Vagina (tissue), 2 donors: Measurements from ENCODE around the gene DCC. TPM values are rescaled to one million over a fixed set of nuclear protein-coding genes. Genes with fewer than 3 reads are reported as not detected.

Experiments used
- DNase-seq, 2 donors: peaks; one replicate each; pipeline ENCODE4 v3.0.0-alpha.2; 2017; ENCODE audit errors: extremely low spot score in 2 of 2
- H3K27ac ChIP-seq: fragments of 200-600 bp; sonication (generic); one replicate; pipeline ENCODE4 v1.5.1; 2019
- H3K27me3 ChIP-seq: fragments of 200-600 bp; sonication (generic); one replicate; pipeline ENCODE4 v1.5.1; 2019
- H3K36me3 ChIP-seq, 2 donors: fragments of 200-600 bp; sonication (generic); one replicate each; pipeline ENCODE4 v1.5.1; 2017 to 2019
- H3K4me1 ChIP-seq: fragments of 200-600 bp; sonication (generic); one replicate; pipeline ENCODE4 v1.5.1; 2019
- H3K4me3 ChIP-seq, 2 donors: fragments of 200-600 bp; sonication (generic); 1 replicate in 1 of 2; 2 replicates in 1 of 2; pipeline ENCODE4 v1.5.1; 2016 to 2019
- H3K9me3 ChIP-seq: fragments of 200-600 bp; sonication (generic); one replicate; pipeline ENCODE4 v1.5.1; 2019
- CTCF ChIP-seq, 3 experiments: fragments of 450-650 bp in 2 of 3; fragments of 200-600 bp in 1 of 3; sonication (generic) in 1 of 3; IDR thresholded peaks; one replicate each; pipeline ENCODE4 v1.5.1; 2017 to 2019; ENCODE audit warnings: antibody characterized with exemption in 3 of 3, mild to moderate bottlenecking in 2 of 3, moderate library complexity in 2 of 3
- POLR2A ChIP-seq, 2 donors: fragments of 450-650 bp; IDR thresholded peaks; one replicate each; pipeline ENCODE4 v1.6.1; 2017; ENCODE audit warnings: antibody characterized with exemption in 2 of 2, mild to moderate bottlenecking in 2 of 2, moderate library complexity in 2 of 2
- POLR2AphosphoS5 ChIP-seq, 2 donors: sonication (generic); formaldehyde crosslinking; IDR thresholded peaks; one replicate each; pipeline ENCODE4 v1.9.0; 2017; ENCODE audit warnings: antibody characterized with exemption in 2 of 2, mild to moderate bottlenecking in 2 of 2, low read depth in 1 of 2; ENCODE audit not compliant: insufficient read depth in 1 of 2
- intact Hi-C: fragments of 100-400 bp; cut with DNase I; formaldehyde crosslinking; loops from one replicate; pipeline ENCODE4 v1.15.1; 2023
- total RNA-seq: library from RNA; depleted of rRNA; stranded (reverse); fragments of >200 nt; gene quantifications from one replicate; pipeline ENCODE4 v1.2.3, GENCODE V29; 2016

Gene DCC
- total RNA-seq, 1 donor from 2014 or later: not detected

- no peaks in the 10 kb centered on the region for H3K36me3 ChIP-seq
- no peaks in the 10 kb centered on the region for H3K9me3 ChIP-seq
- DNase-seq: no peak
- intact Hi-C loops: no loop called here
- H3K4me3 ChIP-seq: no peak overlapping the region
- no peaks in the 10 kb centered on the region for H3K27me3 ChIP-seq
- H3K4me1 ChIP-seq: no peaks in the 10 kb centered on the region
- TF ChIP-seq POLR2A (IDR thresholded peaks at IDR 0.05): no peak
- no peak for TF ChIP-seq POLR2AphosphoS5 (IDR thresholded peaks at IDR 0.05; ENCODE audit: insufficient read depth in 1 of 2, low read depth in 1 of 2)
- no peak for TF ChIP-seq CTCF (IDR thresholded peaks at IDR 0.05)
- no peak overlapping the region for H3K27ac ChIP-seq
Observed at GRCh38 chr18:52670896-52671295, 330.9 kb downstream of the DCC start.

- H3K4me1 ChIP-seq: no peaks in the 10 kb centered on the region
- no peak overlapping the region for H3K27ac ChIP-seq
- no peak for TF ChIP-seq POLR2AphosphoS5 (IDR thresholded peaks at IDR 0.05; ENCODE audit: insufficient read depth in 1 of 2, low read depth in 1 of 2)
- no peak for TF ChIP-seq POLR2A (IDR thresholded peaks at IDR 0.05)
- TF ChIP-seq CTCF (IDR thresholded peaks at IDR 0.05): no peak
- no peaks in the 10 kb centered on the region for H3K36me3 ChIP-seq
- H3K27me3 ChIP-seq: no peaks in the 10 kb centered on the region
- no peaks in the 10 kb centered on the region for H3K9me3 ChIP-seq
- intact Hi-C loops: no loop called here
- no peak for DNase-seq
- H3K4me3 ChIP-seq: no peak overlapping the region
Observed at GRCh38 chr18:52678034-52678433, 338.0 kb downstream of the DCC start.

GRCh38 chr18:52678551-52678950, 338.6 kb downstream of the DCC start:
- intact Hi-C loops: no loop called here
- H3K36me3 ChIP-seq: no peaks in the 10 kb centered on the region
- H3K9me3 ChIP-seq: no peaks in the 10 kb centered on the region
- TF ChIP-seq POLR2AphosphoS5 (IDR thresholded peaks at IDR 0.05; ENCODE audit: insufficient read depth in 1 of 2, low read depth in 1 of 2) (no peak), POLR2A (IDR thresholded peaks at IDR 0.05) (no peak), CTCF (IDR thresholded peaks at IDR 0.05) (no peak)
- H3K27me3 ChIP-seq: no peaks in the 10 kb centered on the region
- no peak overlapping the region for H3K27ac ChIP-seq
- DNase-seq: no peak
- H3K4me3 ChIP-seq: no peak overlapping the region
- no peaks in the 10 kb centered on the region for H3K4me1 ChIP-seq

- no peaks in the 10 kb centered on the region for H3K36me3 ChIP-seq
- H3K4me1 ChIP-seq: no peaks in the 10 kb centered on the region
- no peak for DNase-seq
- H3K27ac ChIP-seq: no peak overlapping the region
- TF ChIP-seq POLR2AphosphoS5 (IDR thresholded peaks at IDR 0.05; ENCODE audit: insufficient read depth in 1 of 2, low read depth in 1 of 2) (no peak), CTCF (IDR thresholded peaks at IDR 0.05) (no peak), POLR2A (IDR thresholded peaks at IDR 0.05) (no peak)
- intact Hi-C loops: no loop called here
- H3K27me3 ChIP-seq: no peaks in the 10 kb centered on the region
- no peak overlapping the region for H3K4me3 ChIP-seq
- H3K9me3 ChIP-seq: no peaks in the 10 kb centered on the region
Observed at GRCh38 chr18:52679354-52679753, 339.4 kb downstream of the DCC start.

GRCh38 chr18:52682260-52682659, 342.3 kb downstream of the DCC start:
- no peak for TF ChIP-seq POLR2A (IDR thresholded peaks at IDR 0.05)
- TF ChIP-seq CTCF (IDR thresholded peaks at IDR 0.05): no peak
- H3K4me3 ChIP-seq: no peak overlapping the region
- no peak for DNase-seq
- no peaks in the 10 kb centered on the region for H3K9me3 ChIP-seq
- no peaks in the 10 kb centered on the region for H3K27me3 ChIP-seq
- H3K36me3 ChIP-seq: no peaks in the 10 kb centered on the region
- no peak overlapping the region for H3K27ac ChIP-seq
- H3K4me1 ChIP-seq: no peaks in the 10 kb centered on the region
- intact Hi-C loops: no loop called here
